HCT116 (cell line): Measurements from ENCODE around the gene GLOD4. TPM values are rescaled to one million over a fixed set of nuclear protein-coding genes. Genes with fewer than 3 reads are reported as not detected.

Experiments used
- ATAC-seq: fragments of 200-7000 bp; cut with Tn5 transposase; 2 replicates; pipeline ENCODE4 v1.9.1; 2020; ENCODE audit warnings: mild to moderate bottlenecking, moderate library complexity
- BruUV-seq: library from RNA; stranded (reverse); fragments of 400-500 nt; replicated peaks from 2 replicates; lab custom pipeline; 2021; lab: Mats Ljungman, UMichigan
- CTCF ChIA-PET: fragments of 300-600 bp; sonication (Branson Sonifier 250); formaldehyde crosslinking; loops from one replicate; lab custom pipeline; 2021; ENCODE audit warnings: antibody characterized with exemption; lab: Charles Lee
- POLR2A ChIA-PET: fragments of 300-600, 350-600 bp; sonication (Branson Sonifier 250); formaldehyde crosslinking; loops from one replicate; lab custom pipeline; 2021; ENCODE audit warnings: antibody characterized with exemption; lab: Charles Lee
- RAD21 ChIA-PET, 2 experiments: fragments of 300-600 bp; sonication (Branson Sonifier 250); formaldehyde crosslinking; loops; one replicate each; lab custom pipeline; 2023; ENCODE audit warnings: low total read pairs in 2 of 2; ENCODE audit not compliant: uncharacterized antibody in 2 of 2, unreplicated experiment in 2 of 2, low non-redundant PET in 1 of 2; lab: Charles Lee
- DNase-seq: peaks from one replicate; pipeline ENCODE4 v3.0.0-alpha.2; 2010; ENCODE audit warnings: low read depth, low spot score
- H2AFZ ChIP-seq: fragments of 200-600 bp; shearing (Covaris generic), sonication (generic); 2 replicates; pipeline ENCODE4 v1.6.1; 2017; ENCODE audit warnings: low read depth, mixed run types, mixed read lengths, antibody characterized with exemption, low read length; ENCODE audit not compliant: poor library complexity, severe bottlenecking
- H3K27ac ChIP-seq: 2 replicates; pipeline ENCODE4 v1.5.1; 2012; ENCODE audit warnings: low read depth, low read length
- H3K27me3 ChIP-seq: fragments of 200-600 bp; sonication (generic); 2 replicates; pipeline ENCODE4 v1.6.1; 2016; ENCODE audit warnings: mixed run types, low read length, mixed read lengths; ENCODE audit not compliant: insufficient read depth
- H3K36me3 ChIP-seq, 2 experiments: fragments of 200-500 bp in 1 of 2; fragments of 200-600 bp in 1 of 2; sonication (Bioruptor generic) in 1 of 2; sonication (generic) in 1 of 2; 2 replicates each; pipeline versions ENCODE4 v1.5.1 to v1.6.1; 2014 to 2016; ENCODE audit warnings: low read length in 2 of 2, inconsistent platforms in 1 of 2, mixed read lengths in 1 of 2, mixed run types in 1 of 2; ENCODE audit not compliant: insufficient read depth in 2 of 2, control insufficient read depth in 1 of 2
- H3K4me1 ChIP-seq, 2 experiments: fragments of 200-600 bp in 1 of 2; sonication (generic) in 1 of 2; 2 replicates each; pipeline versions ENCODE4 v1.5.1 to v1.6.1; 2012 to 2017; ENCODE audit warnings: low read length in 2 of 2, inconsistent platforms in 1 of 2, mild to moderate bottlenecking in 1 of 2, mixed read lengths in 1 of 2, mixed run types in 1 of 2, moderate library complexity in 1 of 2; ENCODE audit not compliant: insufficient read depth in 2 of 2, control insufficient read depth in 1 of 2
- H3K4me2 ChIP-seq: fragments of 200-600 bp; sonication (generic); 2 replicates; pipeline ENCODE4 v1.6.1; 2017; ENCODE audit warnings: mixed run types, low read length, mixed read lengths
- H3K4me3 ChIP-seq, 2 experiments: fragments of 200-600 bp in 1 of 2; sonication (generic) in 1 of 2; replicated peaks in 1 of 2; 2 replicates each; pipeline ENCODE4 v1.5.1; 2011 to 2016; ENCODE audit warnings: low read length in 2 of 2, control low read depth in 1 of 2, low read depth in 1 of 2, mild to moderate bottlenecking in 1 of 2, mixed read lengths in 1 of 2, mixed run types in 1 of 2
- H3K79me2 ChIP-seq: fragments of 200-600 bp; sonication (generic); 2 replicates; pipeline ENCODE4 v1.6.1; 2017; ENCODE audit warnings: mild to moderate bottlenecking, mixed run types, low read length, moderate library complexity, mixed read lengths; ENCODE audit not compliant: insufficient read depth
- H3K9ac ChIP-seq: fragments of 200-600 bp; sonication (generic); 2 replicates; pipeline ENCODE4 v1.6.1; 2016; ENCODE audit warnings: low read length, mixed read lengths
- H3K9me2 ChIP-seq: fragments of 200-600 bp; sonication (generic), shearing (Covaris generic); 2 replicates; pipeline ENCODE4 v1.6.1; 2017; ENCODE audit warnings: mixed run types, mild to moderate bottlenecking, moderate library complexity; ENCODE audit not compliant: insufficient read depth
- H3K9me3 ChIP-seq, 2 experiments: fragments of 200-500 bp in 1 of 2; fragments of 200-600 bp in 1 of 2; sonication (Bioruptor generic) in 1 of 2; sonication (generic) in 1 of 2; 2 replicates each; pipeline ENCODE4 v1.6.1; 2014 to 2017; ENCODE audit warnings: low read length in 2 of 2, mixed read lengths in 2 of 2, inconsistent platforms in 1 of 2, low read depth in 1 of 2, mild to moderate bottlenecking in 1 of 2, mixed run types in 1 of 2, moderate library complexity in 1 of 2; ENCODE audit not compliant: control insufficient read depth in 1 of 2, insufficient read depth in 1 of 2
- H4K20me1 ChIP-seq: fragments of 200-600 bp; sonication (generic), shearing (Covaris generic); 2 replicates; pipeline ENCODE4 v1.6.1; 2017; ENCODE audit warnings: mixed run types, mild to moderate bottlenecking, moderate library complexity; ENCODE audit not compliant: insufficient read depth
- CBX3 ChIP-seq: IDR thresholded peaks from 2 replicates; pipeline ENCODE4 v1.6.1; 2012; ENCODE audit warnings: low read depth
- ELF1 ChIP-seq: IDR thresholded peaks from 2 replicates; pipeline ENCODE4 v1.6.1; 2012; ENCODE audit warnings: low read depth, borderline replicate concordance
- EZH2phosphoT487 ChIP-seq: fragments of 200-600 bp; IDR thresholded peaks from 2 replicates; pipeline ENCODE4 v1.6.1; 2018; ENCODE audit warnings: antibody characterized with exemption, borderline replicate concordance
- FOSL1 ChIP-seq: IDR thresholded peaks from 2 replicates; pipeline ENCODE4 v1.6.1; 2012; ENCODE audit warnings: low read depth
- RAD21 ChIP-seq: IDR thresholded peaks from 2 replicates; pipeline ENCODE4 v1.6.1; 2012; ENCODE audit warnings: low read depth, mild to moderate bottlenecking
- SIN3A ChIP-seq: IDR thresholded peaks from 2 replicates; pipeline ENCODE4 v1.6.1; 2012; ENCODE audit warnings: low read depth
- SP1 ChIP-seq: IDR thresholded peaks from 2 replicates; pipeline ENCODE4 v1.6.1; 2012; ENCODE audit warnings: low read depth
- TCF7L2 ChIP-seq: IDR thresholded peaks from 2 replicates; pipeline ENCODE4 v1.7.0; 2011; ENCODE audit warnings: borderline replicate concordance, inconsistent platforms; ENCODE audit not compliant: insufficient read depth, insufficient read length; ENCODE audit errors: extremely low read depth
- YY1 ChIP-seq: IDR thresholded peaks from 2 replicates; pipeline ENCODE4 v1.6.1; 2011; ENCODE audit warnings: low read length, low read depth, moderate library complexity, mild to moderate bottlenecking; ENCODE audit not compliant: insufficient replicate concordance; ENCODE audit errors: extremely low read depth
- ZFX ChIP-seq: fragments of 450-650 bp; IDR thresholded peaks from 2 replicates; pipeline ENCODE4 v1.6.1; 2017
- ZNF274 ChIP-seq: fragments of 200-500 bp; sonication (Bioruptor generic); IDR thresholded peaks from 2 replicates; pipeline ENCODE4 v1.6.1; 2014; ENCODE audit warnings: mild to moderate bottlenecking, low read depth, low read length, inconsistent platforms
- intact Hi-C: fragments of 100-400 bp; cut with micrococcal nuclease; formaldehyde crosslinking; loops from 2 replicates; pipeline ENCODE4 v1.10.0; 2022
- total RNA-seq: library from RNA; stranded (reverse); gene quantifications from one replicate; pipeline ENCODE4 v1.2.1, GENCODE V29; 2021; ENCODE audit not compliant: unreplicated experiment
- TF ChIP-seq, protein P1 (sequence below): IDR thresholded peaks from 2 replicates; pipeline ENCODE4 v1.6.1; 2012
- TF ChIP-seq, protein P2 (sequence below): IDR thresholded peaks from 2 replicates; pipeline ENCODE4 v1.6.1; 2012; ENCODE audit warnings: low read depth

GLOD4 gene
- total RNA-seq, 1 experiment from 2014 or later = 80.7 TPM

DNA sequence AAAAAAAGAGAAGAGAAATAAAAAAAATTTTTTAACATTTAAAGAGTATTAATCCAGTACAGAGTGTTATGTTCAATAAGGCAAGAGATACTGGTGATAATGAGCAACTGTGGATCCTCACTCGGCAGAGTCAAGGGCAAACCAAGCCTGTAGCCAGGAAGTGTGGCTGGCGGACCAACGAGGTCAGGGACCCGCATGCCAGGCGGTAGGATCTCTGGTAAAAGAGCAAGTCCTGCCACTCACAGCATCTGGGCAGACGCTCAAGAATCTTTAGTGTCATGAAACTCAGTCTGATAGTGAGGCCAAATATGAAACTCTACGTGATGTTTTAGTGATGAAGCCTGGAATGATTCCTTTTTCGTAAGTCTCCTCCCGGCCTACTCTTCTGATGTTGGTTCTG is 21.7 kb downstream of the GLOD4 start:
- Histone ChIP-seq H3K4me2 (no peak overlapping the region), H2AFZ (no peak overlapping the region), H3K79me2 (no peaks in the 10 kb centered on the region), H3K9me2 (no peaks in the 10 kb centered on the region), H3K9ac (no peak overlapping the region), H3K4me1 (no peaks in the 10 kb centered on the region), H3K27me3 (no peaks in the 10 kb centered on the region), H3K27ac (no peak overlapping the region), H3K36me3 (peaks cover 18 to 25% of the 10 kb centered on the region in 2 experiments; a peak in 3 of 4 replicates), H4K20me1 (no peaks in the 10 kb centered on the region), H3K9me3 (no peaks in the 10 kb centered on the region), H3K4me3 (no peak overlapping the region)
- BruUV-seq = no TSS peak
- DNase-seq (no peak), ATAC-seq (no peak)
- ChIA-PET POLR2A (no interaction called here), CTCF (no interaction called here), RAD21 (no interaction called here)
- intact Hi-C loops = no loop called here
- TF ChIP-seq FOSL1 = no peak
- no peak for TF ChIP-seq ELF1
- TF ChIP-seq ZNF274 = no peak
- TF ChIP-seq, protein P1, sequence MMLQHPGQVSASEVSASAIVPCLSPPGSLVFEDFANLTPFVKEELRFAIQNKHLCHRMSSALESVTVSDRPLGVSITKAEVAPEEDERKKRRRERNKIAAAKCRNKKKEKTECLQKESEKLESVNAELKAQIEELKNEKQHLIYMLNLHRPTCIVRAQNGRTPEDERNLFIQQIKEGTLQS = no peak
- no peak for TF ChIP-seq SIN3A
- no peak for TF ChIP-seq EZH2phosphoT487
- no peak for TF ChIP-seq ZFX
- no peak for TF ChIP-seq SP1
- TF ChIP-seq, protein P2, sequence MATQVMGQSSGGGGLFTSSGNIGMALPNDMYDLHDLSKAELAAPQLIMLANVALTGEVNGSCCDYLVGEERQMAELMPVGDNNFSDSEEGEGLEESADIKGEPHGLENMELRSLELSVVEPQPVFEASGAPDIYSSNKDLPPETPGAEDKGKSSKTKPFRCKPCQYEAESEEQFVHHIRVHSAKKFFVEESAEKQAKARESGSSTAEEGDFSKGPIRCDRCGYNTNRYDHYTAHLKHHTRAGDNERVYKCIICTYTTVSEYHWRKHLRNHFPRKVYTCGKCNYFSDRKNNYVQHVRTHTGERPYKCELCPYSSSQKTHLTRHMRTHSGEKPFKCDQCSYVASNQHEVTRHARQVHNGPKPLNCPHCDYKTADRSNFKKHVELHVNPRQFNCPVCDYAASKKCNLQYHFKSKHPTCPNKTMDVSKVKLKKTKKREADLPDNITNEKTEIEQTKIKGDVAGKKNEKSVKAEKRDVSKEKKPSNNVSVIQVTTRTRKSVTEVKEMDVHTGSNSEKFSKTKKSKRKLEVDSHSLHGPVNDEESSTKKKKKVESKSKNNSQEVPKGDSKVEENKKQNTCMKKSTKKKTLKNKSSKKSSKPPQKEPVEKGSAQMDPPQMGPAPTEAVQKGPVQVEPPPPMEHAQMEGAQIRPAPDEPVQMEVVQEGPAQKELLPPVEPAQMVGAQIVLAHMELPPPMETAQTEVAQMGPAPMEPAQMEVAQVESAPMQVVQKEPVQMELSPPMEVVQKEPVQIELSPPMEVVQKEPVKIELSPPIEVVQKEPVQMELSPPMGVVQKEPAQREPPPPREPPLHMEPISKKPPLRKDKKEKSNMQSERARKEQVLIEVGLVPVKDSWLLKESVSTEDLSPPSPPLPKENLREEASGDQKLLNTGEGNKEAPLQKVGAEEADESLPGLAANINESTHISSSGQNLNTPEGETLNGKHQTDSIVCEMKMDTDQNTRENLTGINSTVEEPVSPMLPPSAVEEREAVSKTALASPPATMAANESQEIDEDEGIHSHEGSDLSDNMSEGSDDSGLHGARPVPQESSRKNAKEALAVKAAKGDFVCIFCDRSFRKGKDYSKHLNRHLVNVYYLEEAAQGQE = no peak
- TF ChIP-seq RAD21 = no peak
- TF ChIP-seq YY1 = no peak
- no peak for TF ChIP-seq TCF7L2
- no peak for TF ChIP-seq CBX3
